ENCODE results near the gene CTDSP2.
"Not testable (repeated sequence)": the region's sequence is repeated elsewhere in the genome, so short reads cannot be mapped to it uniquely, and the experiment has no call there.

Gene CTDSP2

GRCh38 chr12:57852200-57852599 lies 5.7 kb upstream of the CTDSP2 start:
- DNase-seq: no peak

GRCh38 chr12:57851552-57851951 lies 5.0 kb upstream of the CTDSP2 start:
- DNase-seq: no peak

DNA sequence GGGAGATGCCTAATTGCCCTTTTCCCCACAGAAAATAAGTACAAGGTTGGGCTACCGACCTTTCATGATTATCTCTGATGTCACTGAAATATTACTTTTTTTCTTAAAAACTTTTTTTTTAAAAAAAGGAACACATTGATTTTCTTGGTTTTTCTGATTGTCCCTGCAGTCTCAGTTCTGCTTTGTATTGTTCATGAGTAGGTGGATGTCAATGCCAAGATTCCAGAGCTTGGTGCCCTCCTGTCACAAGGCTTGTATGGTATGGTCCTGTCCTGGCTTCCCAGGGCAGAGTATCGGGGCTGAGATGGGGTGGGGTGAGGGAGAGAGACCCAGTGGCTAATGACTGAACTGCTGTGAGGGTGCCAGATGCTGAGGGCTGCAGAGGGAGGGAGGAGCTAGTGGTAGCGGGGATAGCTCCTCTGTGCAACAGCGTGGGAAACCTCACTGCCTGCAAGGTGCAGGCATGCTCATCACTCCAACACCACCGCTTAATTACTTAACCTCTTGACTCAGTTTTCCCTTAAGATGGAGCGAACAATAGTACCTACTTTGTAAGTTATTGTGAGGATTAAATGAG lies 4.4 kb upstream of the CTDSP2 start:
- DNase-seq: no peak

DNA sequence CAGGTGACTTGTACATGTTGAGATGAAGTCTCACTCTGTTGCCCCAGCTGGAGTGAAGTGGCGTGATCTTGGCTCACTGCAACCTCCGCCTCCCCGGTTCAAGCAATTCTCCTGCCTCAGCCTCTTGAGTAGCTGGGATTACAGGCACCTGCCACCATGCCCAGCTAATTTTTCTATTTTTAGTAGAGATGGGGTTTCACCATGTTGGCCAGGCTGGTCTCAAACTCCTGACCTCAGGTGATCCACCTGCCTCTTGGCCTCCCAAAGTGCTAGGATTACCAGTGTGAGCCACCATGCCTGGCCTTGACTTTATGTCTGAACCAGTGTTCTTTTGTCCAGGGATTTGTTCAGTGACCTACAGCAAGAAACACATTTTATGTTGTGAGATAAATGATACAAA lies 2.9 kb upstream of the CTDSP2 start:
- not testable (repeated sequence) for DNase-seq

GRCh38 chr12:57849035-57849434 lies 2.5 kb upstream of the CTDSP2 start:
- no peak for DNase-seq

- no peak for DNase-seq
These were observed 1.7 kb upstream of the CTDSP2 start for GRCh38 chr12:57848208-57848607.

DNA sequence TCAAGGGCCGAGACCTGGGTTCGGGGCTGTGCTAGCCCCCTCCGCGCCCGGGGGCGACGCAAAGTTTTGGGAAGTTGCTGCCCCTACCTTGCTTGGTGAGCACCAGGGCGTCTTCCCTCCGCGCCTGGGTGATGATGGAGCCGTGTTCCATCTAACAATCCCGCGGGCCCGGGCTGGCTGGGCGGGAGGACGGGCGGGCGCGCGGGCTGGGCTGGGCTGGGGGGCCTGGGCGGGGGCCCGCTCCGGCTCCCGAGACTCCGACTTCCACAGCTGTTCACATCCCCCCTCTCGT lies 298 bp downstream of the CTDSP2 start:
- DNase-seq: no peak

- peak; percentile 56 for DNase-seq
These were observed 848 bp downstream of the CTDSP2 start for GRCh38 chr12:57845478-57846284.

DNA sequence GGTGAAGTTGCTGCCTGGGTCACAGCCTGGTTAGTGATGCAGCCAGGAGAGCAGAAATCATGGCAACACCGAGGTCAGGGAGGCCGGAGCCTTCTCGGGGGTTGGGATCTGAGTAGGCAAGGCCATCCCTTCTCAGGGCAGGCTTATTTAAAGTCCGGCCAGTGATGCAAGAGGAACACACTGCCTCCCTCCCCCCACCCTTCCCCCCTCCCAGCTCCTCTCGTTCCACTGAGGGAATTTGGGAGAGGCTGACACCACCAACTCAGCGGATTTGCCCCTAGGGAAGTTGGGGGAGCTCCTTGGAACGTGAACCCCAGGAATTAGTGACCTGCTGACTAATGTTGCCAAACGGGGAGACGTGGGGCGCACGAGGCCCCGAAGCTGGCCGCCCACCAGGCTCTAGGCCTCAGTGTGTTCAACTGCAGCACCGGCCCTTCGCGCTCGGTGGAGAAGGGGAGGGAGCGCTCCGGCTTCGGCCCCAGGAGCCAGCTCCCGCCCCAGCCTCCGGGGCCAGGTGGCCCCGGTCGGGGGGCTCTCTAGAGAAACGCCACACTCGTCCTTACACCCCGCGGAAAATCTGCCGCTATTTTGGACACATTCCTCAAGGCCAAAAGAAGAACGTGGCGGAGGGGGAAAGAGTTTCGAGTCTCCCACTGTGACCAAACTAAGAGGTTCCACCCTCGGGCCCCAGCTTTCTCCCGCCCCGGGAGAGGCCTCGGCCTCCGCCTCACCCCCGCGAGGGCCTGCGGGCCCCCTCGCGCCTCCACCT lies 1.6 kb downstream of the CTDSP2 start:
- no peak for DNase-seq

GRCh38 chr12:57842342-57843294 lies 3.9 kb downstream of the CTDSP2 start:
- peak; percentile 49 for DNase-seq

- no peak for DNase-seq
These were observed 5.1 kb downstream of the CTDSP2 start for GRCh38 chr12:57841445-57841844.

DNA sequence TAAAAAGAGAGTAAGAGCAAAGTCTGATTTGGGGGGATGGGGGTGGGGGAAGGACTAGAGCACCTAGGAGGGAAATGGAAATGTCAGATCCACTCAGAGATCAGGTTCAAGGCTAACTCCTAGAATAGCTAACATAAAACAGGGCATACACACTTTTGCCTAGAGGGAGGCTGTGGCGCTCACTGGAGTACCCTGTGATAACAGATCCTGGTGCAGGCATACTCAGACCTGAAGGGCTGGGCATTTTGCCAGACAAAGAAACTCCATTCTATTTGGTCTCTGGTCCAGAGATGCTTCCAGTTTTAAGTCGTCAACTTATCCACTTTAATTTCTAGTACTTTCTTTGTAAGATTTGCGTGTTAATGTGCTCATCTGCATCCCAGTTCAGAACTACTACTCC lies 5.8 kb downstream of the CTDSP2 start:
- peak; percentile 79 for DNase-seq

DNA sequence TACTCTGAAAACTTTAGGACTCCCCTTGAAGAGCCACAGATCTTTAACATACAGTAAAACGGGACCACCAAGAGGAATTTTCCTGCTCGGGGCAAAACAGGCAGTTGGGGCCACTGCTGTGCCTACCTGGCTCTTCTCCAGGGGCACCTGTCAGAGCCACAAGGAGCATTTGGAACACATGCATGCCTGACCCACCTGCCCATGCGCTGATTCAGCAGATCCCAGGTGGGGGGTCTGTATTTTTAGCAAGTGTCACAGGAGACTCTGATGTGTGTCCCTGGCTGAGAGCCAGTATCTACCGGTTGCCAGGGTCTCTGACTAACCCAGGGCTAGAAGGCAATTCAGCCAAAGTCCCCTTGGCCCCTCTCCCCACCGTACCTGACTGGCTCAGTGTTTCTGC lies 6.5 kb downstream of the CTDSP2 start:
- DNase-seq: no peak

- no peak for DNase-seq
These were observed 7.8 kb downstream of the CTDSP2 start for GRCh38 chr12:57838594-57839302.

- DNase-seq: peak; percentile 43
These were observed 8.5 kb downstream of the CTDSP2 start for GRCh38 chr12:57837864-57838562.

DNA sequence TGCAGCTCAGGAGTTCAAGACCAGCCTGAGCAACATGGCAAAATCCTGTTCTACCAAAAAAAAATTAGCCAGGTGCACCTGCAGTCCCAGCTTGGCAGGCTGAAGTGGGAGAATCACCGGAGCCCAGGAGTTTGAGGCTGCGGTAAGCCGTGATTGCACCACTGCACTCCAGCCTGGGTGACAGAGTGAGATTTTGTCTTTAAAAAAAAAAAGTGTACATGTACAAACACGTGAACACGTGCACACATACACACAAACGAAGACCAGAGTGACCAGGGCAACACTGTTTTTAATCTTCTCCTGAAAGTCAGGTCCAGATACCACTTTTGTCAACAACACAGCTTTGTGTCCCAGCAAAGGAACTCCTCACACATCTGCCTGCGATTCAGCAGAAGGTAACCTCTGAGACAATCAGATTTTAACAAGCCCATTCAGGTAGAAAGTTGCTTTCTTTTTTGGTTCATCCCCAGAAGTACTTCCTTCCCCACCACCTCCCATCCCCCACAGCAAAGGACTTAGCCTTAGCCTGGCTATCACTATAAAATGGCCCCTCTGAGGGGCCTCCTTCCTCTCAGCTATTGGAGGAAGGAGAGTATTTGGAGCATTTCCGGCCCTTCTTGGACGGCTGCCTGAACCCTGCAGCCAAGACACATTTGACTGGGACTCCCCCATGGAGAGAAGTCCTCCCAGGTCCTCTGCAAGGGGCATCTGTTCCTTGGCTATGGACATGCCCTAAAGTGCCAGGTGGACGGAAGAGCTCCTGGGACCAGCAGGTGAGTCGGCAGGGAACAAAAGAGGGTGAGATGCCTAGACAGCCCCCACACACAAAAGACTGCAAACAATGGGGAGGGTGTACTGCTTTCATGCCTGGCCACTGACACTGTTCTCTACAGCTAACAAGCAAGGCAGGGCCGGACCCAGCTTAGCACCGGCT lies 9.8 kb downstream of the CTDSP2 start:
- peak; percentile 52 for DNase-seq

- DNase-seq: no peak
These were observed 10.9 kb downstream of the CTDSP2 start for GRCh38 chr12:57835366-57836288.

DNA sequence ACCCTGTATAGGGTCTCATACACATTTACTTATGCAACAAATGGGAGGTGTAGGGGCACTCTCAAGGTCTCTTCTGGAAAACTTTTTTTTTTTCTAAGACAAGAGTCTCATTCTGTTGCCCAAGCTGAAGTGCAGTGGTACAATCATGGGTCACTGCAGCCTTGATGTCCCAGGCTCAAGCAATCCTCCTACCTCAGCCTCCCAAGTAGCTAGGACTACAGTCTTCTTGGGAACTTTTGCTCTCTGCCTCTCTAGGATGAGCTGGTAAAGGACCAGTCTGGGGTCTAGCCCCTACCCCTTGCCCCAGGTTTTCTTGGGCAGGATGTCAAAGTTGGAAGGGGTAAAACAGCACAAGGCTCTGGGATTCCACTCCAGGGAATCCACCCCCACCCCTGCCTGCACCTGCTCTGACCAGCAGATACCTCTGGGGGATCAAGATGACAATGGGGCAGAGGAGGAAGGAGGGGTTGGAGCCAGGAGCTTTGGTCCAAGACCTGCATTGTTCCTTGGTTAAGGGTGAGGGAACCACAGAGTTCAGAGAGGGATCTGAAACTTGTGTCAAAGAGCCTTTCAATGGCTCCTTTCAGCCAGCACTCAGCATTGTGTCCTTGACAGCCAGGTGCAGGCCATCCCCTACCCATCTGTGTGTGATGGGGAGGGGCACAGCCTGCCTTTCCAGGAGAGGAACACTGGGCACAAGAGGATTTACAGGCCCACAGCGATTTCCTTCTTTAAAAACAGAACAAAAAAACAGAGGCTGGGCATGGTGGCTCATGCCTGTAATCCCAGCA lies 12.2 kb downstream of the CTDSP2 start:
- peak; percentile 26 for DNase-seq

Measured in NCI-H510A (cell line).